Hepatocyte (in vitro differentiated cells): ENCODE measurements around the gene TIPARP. TPM values are rescaled to one million over a fixed set of nuclear protein-coding genes. Genes with fewer than 3 reads are reported as not detected.

Experiments
- DNase-seq: peaks from one replicate; pipeline ENCODE4 v3.0.0-alpha.2; 2016; ENCODE audit warnings: low spot score
- H2AFZ ChIP-seq: fragments of 200-600 bp; sonication (generic); 2 replicates; pipeline ENCODE4 v1.6.0; 2016; ENCODE audit warnings: antibody characterized with exemption, mild to moderate bottlenecking
- H3K27ac ChIP-seq: fragments of 200-600 bp; sonication (generic); 2 replicates; pipeline ENCODE4 v1.5.1; 2016; ENCODE audit warnings: mild to moderate bottlenecking
- H3K27me3 ChIP-seq: fragments of 200-600 bp; sonication (generic); 2 replicates; pipeline ENCODE4 v1.6.1; 2016
- H3K36me3 ChIP-seq: fragments of 200-600 bp; sonication (generic); replicated peaks from 2 replicates; pipeline ENCODE4 v1.5.1; 2016; ENCODE audit warnings: low read depth; ENCODE audit not compliant: insufficient read depth
- H3K4me1 ChIP-seq: fragments of 200-600 bp; sonication (generic); 2 replicates; pipeline ENCODE4 v1.5.1; 2016; ENCODE audit warnings: mild to moderate bottlenecking, moderate library complexity; ENCODE audit not compliant: insufficient read depth
- H3K4me2 ChIP-seq: fragments of 200-600 bp; sonication (generic); 2 replicates; pipeline ENCODE4 v1.6.0; 2016
- H3K4me3 ChIP-seq: fragments of 200-600 bp; sonication (generic); 2 replicates; pipeline ENCODE4 v1.5.1; 2016; ENCODE audit warnings: mild to moderate bottlenecking
- H3K79me2 ChIP-seq: fragments of 200-600 bp; sonication (generic); 2 replicates; pipeline ENCODE4 v1.6.0; 2017; ENCODE audit warnings: mild to moderate bottlenecking
- H3K9me2 ChIP-seq: fragments of 200-600 bp; sonication (generic); replicated peaks from 2 replicates; pipeline ENCODE4 v1.6.0; 2017; ENCODE audit warnings: mild to moderate bottlenecking; ENCODE audit not compliant: insufficient read depth
- H3K9me3 ChIP-seq: fragments of 200-600 bp; sonication (generic); 2 replicates; pipeline ENCODE4 v1.5.1; 2016; ENCODE audit warnings: low read depth, mild to moderate bottlenecking
- H4K20me1 ChIP-seq: fragments of 200-600 bp; sonication (generic); 2 replicates; pipeline ENCODE4 v1.6.0; 2016; ENCODE audit warnings: mild to moderate bottlenecking; ENCODE audit not compliant: insufficient read depth, poor library complexity, severe bottlenecking
- CTCF ChIP-seq: fragments of 200-600 bp; sonication (generic); IDR thresholded peaks from 2 replicates; pipeline ENCODE4 v1.5.1; 2016; ENCODE audit warnings: antibody characterized with exemption, mild to moderate bottlenecking; ENCODE audit not compliant: poor library complexity
- EZH2 ChIP-seq: fragments of 200-600 bp; sonication (generic); IDR thresholded peaks from 2 replicates; pipeline ENCODE4 v1.6.1; 2016; ENCODE audit warnings: antibody characterized with exemption, mild to moderate bottlenecking, borderline replicate concordance
- EZH2phosphoT487 ChIP-seq: fragments of 200-600 bp; sonication (generic); IDR thresholded peaks from one replicate; pipeline ENCODE4 v1.6.1; 2018; ENCODE audit warnings: antibody characterized with exemption, mild to moderate bottlenecking, low read depth, moderate library complexity; ENCODE audit not compliant: unreplicated experiment, severe bottlenecking
- whole genome bisulfite sequencing: methylation state at CpG from one replicate; pipeline ENCODE4 v1.1.6; 2016; ENCODE audit warnings: low lambda C conversion rate; ENCODE audit errors: missing lambda C conversion rate; 5-methylcytosine and 5-hydroxymethylcytosine counted together
- polyA plus RNA-seq: library from polyadenylated mRNA; unstranded; fragments of >200 nt; fragmentation: Nextera tagmentation; extraction: Ambion mirVana; gene quantifications from 2 replicates; pipeline ENCODE4 v1.2.1, GENCODE V29; 2016
- total RNA-seq: library from RNA; depleted of rRNA; stranded (reverse); fragments of >200 nt; gene quantifications from 2 replicates; pipeline ENCODE4 v1.2.3, GENCODE V29; 2014

The TIPARP gene
- total and polyA plus RNA-seq, 2 experiments from 2014 or later, result 19.9 to 112 TPM

DNA sequence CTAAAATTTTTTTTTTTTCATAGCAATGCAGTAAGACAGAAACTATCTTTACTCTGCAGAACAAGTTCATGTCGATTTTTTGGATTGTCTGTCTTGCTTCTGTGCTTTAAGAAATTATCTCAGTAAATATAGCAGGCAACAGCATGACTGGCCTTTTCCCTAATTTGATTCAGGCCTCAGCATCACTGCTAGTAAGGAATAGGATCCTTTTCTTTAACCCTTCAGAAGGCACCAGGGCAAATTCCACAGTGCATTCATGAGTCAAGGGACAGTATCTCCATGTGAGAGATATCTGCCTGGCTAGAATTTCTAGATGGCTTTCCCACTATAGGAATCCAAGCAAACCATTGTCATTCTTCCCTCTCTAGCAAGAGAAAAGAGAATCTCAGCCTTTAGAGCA, 71.4 kb downstream of the TIPARP start:
- no peaks in the 10 kb centered on the region for H3K9me2 ChIP-seq
- no peaks in the 10 kb centered on the region for H4K20me1 ChIP-seq
- DNase-seq, result no peak
- WGBS, result 88% methylated on average over 1 of the region's 1 CpG
- peaks cover 7% of the 10 kb centered on the region for H3K4me1 ChIP-seq
- no peak overlapping the region for H3K4me3 ChIP-seq
- H3K9me3 ChIP-seq, result no peaks in the 10 kb centered on the region
- TF ChIP-seq EZH2 (no peak), EZH2phosphoT487 (no peak), CTCF (no peak)
- no peak overlapping the region for H3K27ac ChIP-seq
- no peaks in the 10 kb centered on the region for H3K36me3 ChIP-seq
- H3K4me2 ChIP-seq, result no peak overlapping the region
- H2AFZ ChIP-seq, result no peak overlapping the region
- H3K79me2 ChIP-seq, result no peaks in the 10 kb centered on the region
- no peaks in the 10 kb centered on the region for H3K27me3 ChIP-seq

DNA sequence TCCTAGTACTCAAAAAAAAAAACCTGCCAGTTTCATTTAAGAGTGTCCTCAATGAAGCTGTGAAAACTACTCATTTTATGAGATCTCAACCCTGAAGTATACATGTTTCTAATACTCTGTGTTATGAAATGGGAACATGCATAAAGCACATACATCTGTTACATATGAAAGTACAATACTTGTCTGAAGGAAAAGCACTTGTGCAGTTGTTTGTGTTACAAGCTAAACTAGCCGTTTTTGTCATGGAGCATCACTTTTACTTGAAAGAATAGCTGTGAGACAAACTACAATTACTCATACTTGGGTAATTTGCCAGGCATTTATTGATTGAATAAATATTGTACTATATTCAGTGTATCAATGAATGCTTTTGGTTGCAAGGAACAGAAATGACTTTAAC, 72.7 kb downstream of the TIPARP start:
- TF ChIP-seq EZH2 (no peak), CTCF (no peak), EZH2phosphoT487 (no peak)
- H2AFZ ChIP-seq, result no peak overlapping the region
- no peaks in the 10 kb centered on the region for H3K27me3 ChIP-seq
- no peaks in the 10 kb centered on the region for H3K9me3 ChIP-seq
- DNase-seq, result no peak
- no peaks in the 10 kb centered on the region for H3K79me2 ChIP-seq
- no peak overlapping the region for H3K4me2 ChIP-seq
- H3K27ac ChIP-seq, result no peak overlapping the region
- H3K9me2 ChIP-seq, result no peaks in the 10 kb centered on the region
- peaks cover 19% of the 10 kb centered on the region for H3K4me1 ChIP-seq
- H3K36me3 ChIP-seq, result no peaks in the 10 kb centered on the region
- H3K4me3 ChIP-seq, result no peak overlapping the region
- no peaks in the 10 kb centered on the region for H4K20me1 ChIP-seq
- WGBS, result 97% methylated on average over 1 of the region's 1 CpG

- Histone ChIP-seq H3K27ac (no peak overlapping the region), H3K4me3 (no peak overlapping the region), H3K79me2 (no peaks in the 10 kb centered on the region), H3K9me2 (no peaks in the 10 kb centered on the region), H3K4me2 (no peak overlapping the region), H3K9me3 (no peaks in the 10 kb centered on the region), H3K4me1 (peaks cover 20% of the 10 kb centered on the region), H3K27me3 (no peaks in the 10 kb centered on the region), H3K36me3 (no peaks in the 10 kb centered on the region), H2AFZ (no peak overlapping the region), H4K20me1 (no peaks in the 10 kb centered on the region)
- TF ChIP-seq EZH2phosphoT487 (no peak), CTCF (no peak), EZH2 (no peak)
- DNase-seq, result peak; percentile 44
- WGBS, result 46% methylated on average over 5 of the region's 5 CpGs
These were observed 74.9 kb downstream of the TIPARP start for GRCh38 chr3:156749244-156749643.
